ENCODE measurements around the gene ALOX15. TPM values are rescaled to one million over a fixed set of nuclear protein-coding genes. Genes with fewer than 3 reads are reported as not detected.
"Not testable (repeated sequence)": the region's sequence is repeated elsewhere in the genome, so short reads cannot be mapped to it uniquely, and the experiment has no call there.

ALOX15 gene, protein sequence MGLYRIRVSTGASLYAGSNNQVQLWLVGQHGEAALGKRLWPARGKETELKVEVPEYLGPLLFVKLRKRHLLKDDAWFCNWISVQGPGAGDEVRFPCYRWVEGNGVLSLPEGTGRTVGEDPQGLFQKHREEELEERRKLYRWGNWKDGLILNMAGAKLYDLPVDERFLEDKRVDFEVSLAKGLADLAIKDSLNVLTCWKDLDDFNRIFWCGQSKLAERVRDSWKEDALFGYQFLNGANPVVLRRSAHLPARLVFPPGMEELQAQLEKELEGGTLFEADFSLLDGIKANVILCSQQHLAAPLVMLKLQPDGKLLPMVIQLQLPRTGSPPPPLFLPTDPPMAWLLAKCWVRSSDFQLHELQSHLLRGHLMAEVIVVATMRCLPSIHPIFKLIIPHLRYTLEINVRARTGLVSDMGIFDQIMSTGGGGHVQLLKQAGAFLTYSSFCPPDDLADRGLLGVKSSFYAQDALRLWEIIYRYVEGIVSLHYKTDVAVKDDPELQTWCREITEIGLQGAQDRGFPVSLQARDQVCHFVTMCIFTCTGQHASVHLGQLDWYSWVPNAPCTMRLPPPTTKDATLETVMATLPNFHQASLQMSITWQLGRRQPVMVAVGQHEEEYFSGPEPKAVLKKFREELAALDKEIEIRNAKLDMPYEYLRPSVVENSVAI
- polyA plus RNA-seq (2012; ENCODE audit: insufficient read depth, insufficient read length, low read depth): not detected

DNA sequence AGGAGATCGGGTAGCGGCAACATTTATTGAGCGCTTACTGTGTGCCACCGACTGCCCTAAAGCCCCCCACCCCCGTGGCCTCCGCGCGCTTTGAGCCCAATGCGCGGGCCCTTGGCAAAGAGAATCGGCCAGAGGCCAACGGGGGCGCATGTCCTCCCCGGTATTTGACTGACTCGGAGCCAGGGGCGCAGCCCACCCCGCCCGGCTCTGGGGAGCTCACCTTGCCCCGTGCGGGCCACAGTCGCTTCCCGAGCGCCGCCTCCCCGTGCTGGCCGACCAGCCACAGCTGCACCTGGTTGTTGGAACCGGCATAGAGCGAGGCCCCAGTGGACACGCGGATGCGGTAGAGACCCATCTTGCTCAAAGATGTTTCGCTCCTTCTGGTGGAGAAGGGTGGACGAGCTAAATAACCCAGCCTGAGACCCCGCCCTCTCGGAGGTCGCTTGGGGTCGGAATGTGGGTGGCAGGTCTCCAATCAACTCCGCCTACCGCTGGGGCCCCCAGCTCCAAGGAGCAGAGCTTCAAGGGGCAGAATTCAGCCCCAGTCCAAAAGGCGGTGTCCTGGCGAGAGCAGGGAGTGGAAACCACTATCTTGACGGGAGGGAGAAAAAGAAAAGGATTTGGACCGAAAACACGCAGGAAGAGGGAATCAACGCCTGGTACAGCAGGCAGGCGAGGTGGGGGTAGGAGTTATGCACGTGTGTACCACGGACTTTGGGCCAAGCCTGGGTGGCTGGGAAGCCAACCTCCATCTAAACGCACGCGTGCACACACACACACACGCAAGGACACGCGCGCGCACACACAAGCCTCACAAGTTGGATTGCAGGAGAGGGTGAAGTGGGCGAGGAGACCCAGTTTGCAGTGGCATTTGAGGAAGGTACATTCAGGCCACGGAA is at the start of gene ALOX15:
Gene ALOX15 (minus strand): TSS at position 382 of the 899 bp plus-strand sequence. CDS start 27 bp downstream, at position 355.
- no peak for DNase-seq
- Histone ChIP-seq H3K4me1 (no peaks in the 10 kb centered on the region), H3K36me3 (no peaks in the 10 kb centered on the region), H3K27me3 (peaks cover 44% of the 10 kb centered on the region), H3K9me3 (no peaks in the 10 kb centered on the region), H3K4me3 (ENCODE audit: low read depth, low read length) (no peak within 1 kb of the TSS)
- TF ChIP-seq, protein P1, sequence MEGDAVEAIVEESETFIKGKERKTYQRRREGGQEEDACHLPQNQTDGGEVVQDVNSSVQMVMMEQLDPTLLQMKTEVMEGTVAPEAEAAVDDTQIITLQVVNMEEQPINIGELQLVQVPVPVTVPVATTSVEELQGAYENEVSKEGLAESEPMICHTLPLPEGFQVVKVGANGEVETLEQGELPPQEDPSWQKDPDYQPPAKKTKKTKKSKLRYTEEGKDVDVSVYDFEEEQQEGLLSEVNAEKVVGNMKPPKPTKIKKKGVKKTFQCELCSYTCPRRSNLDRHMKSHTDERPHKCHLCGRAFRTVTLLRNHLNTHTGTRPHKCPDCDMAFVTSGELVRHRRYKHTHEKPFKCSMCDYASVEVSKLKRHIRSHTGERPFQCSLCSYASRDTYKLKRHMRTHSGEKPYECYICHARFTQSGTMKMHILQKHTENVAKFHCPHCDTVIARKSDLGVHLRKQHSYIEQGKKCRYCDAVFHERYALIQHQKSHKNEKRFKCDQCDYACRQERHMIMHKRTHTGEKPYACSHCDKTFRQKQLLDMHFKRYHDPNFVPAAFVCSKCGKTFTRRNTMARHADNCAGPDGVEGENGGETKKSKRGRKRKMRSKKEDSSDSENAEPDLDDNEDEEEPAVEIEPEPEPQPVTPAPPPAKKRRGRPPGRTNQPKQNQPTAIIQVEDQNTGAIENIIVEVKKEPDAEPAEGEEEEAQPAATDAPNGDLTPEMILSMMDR (IDR thresholded peaks at IDR 0.05; ENCODE audit: low read depth, low read length): no peak

DNA sequence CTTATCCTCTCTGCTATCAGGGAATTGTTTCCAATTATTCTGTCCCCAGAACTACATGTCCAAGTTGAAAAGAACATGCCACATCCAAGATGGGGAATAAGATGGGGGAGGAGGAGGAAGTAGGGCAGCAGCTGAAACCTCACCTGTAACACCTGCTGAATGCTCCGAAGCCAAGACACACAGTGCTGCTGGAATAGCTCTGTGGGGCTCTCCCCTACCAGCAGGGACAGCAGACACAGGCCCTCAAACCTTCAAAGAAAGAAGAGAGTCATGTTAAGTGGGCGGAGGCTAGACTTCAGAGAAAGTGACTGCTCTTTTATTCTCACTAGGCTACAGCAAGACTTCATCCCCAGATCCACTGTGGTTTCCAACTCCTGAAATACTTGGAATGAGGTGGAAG is 49.3 kb upstream of the ALOX15 start:
- no peak for DNase-seq
- Histone ChIP-seq H3K4me1 (no peaks in the 10 kb centered on the region), H3K4me3 (ENCODE audit: low read depth, low read length) (no peak overlapping the region), H3K27me3 (no peaks in the 10 kb centered on the region), H3K36me3 (peaks cover 7% of the 10 kb centered on the region), H3K9me3 (no peaks in the 10 kb centered on the region)
- TF ChIP-seq, protein P1 (IDR thresholded peaks at IDR 0.05; ENCODE audit: low read depth, low read length): no peak

DNA sequence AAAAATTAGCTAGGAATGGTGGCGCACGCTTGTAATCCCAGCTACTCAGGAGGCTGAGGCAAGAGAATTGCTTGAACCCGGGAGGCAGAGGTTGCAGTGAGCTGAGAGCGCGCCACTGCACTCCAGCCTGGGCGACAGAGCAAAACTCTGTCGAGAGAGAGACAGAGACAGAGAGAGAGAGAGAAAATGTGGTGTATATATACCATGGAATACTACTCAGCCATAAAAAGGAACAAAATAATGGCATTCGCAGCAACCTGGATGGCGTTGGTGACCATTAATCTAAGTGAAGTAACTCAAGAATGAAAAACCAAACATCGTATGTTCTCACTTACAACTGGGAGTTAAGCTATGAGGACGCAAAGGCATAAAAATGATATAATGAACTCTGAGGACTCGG is 48.4 kb upstream of the ALOX15 start:
- H3K4me3 ChIP-seq (ENCODE audit: low read depth, low read length); H3K36me3 ChIP-seq; H3K27me3 ChIP-seq; H3K4me1 ChIP-seq; H3K9me3 ChIP-seq; DNase-seq: not testable (repeated sequence)

DNA sequence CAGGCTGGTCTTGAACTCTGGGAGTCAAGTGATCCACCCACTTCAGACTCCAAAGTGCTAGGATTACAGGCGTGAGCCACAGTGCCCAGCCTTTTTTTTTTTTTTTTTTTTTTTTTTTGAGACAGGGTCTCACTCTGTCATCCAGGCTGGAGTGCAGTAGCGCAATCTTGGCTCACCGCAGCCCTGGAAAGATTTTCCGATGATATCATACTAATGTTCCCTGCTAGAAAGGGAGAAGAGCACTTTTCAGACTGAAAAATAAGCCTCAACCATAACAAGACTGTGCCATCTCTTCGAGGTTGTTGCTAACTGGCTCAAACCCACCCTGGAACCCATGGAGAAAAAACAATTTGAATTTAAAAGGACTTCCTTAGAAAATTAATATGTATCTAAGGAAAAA is 42.3 kb upstream of the ALOX15 start:
- not testable (repeated sequence) for H3K4me3 ChIP-seq (ENCODE audit: low read depth, low read length)
- peaks cover 13% of the 10 kb centered on the region for H3K36me3 ChIP-seq

DNA sequence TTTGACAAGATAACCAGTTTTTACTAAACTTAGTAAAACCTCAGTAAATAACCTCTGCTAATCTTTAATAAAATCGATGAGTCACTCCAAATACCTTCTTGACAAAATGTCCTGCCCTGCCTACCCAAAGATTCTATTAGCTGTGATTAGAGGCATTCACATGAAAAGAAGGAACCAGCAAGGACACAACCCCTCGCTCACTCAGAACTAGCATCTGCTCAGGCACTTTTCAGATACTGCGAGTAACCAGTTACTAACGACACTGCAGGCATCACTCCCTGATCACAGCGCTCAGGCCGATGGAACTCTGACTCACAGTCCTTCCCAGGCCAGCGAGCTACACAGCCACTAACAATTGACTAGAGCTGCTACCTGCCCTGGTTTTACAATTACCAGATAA is 38.2 kb upstream of the ALOX15 start:
- H3K27me3 ChIP-seq: no peaks in the 10 kb centered on the region
- no peak for DNase-seq
- no peak overlapping the region for H3K4me3 ChIP-seq (ENCODE audit: low read depth, low read length)
- TF ChIP-seq, protein P1 (IDR thresholded peaks at IDR 0.05; ENCODE audit: low read depth, low read length): no peak
- H3K9me3 ChIP-seq: no peaks in the 10 kb centered on the region
- peaks cover 14% of the 10 kb centered on the region for H3K36me3 ChIP-seq
- H3K4me1 ChIP-seq: no peaks in the 10 kb centered on the region; the same call in 1 of the 2 replicates

More for the DNA sequence above, 42.3 kb upstream of the ALOX15 start:
- not testable (repeated sequence) for H3K27me3 ChIP-seq, H3K9me3 ChIP-seq, DNase-seq, H3K4me1 ChIP-seq

DNA sequence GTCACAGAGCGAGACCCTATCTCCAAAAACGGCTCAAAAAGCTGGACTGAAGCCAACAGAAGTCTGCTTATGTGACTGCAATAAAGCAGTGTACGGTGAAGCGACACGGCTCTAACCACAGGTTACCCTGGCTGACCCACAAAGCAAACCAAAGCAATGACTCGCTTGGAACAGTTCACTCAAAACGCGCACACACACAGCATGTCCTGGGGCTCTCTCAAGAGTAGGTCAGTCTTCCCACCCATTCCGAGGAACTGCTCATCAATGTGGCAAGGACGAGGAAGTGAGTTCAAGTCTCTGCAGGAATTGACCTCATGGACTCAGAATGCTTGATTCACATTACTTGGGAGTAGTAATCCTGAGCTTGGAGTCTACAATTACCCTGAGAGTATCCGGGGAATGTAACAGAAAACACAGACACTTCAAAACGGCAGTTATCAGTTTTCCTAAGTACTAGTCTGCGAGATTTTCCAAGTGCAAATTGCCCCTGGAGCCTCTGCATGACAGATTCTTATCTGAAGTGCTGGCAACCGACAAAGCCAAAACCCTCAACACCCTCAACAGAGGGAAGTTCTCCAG is 37.1 kb upstream of the ALOX15 start:
- peaks cover 16% of the 10 kb centered on the region for H3K36me3 ChIP-seq
- H3K4me1 ChIP-seq: no peaks in the 10 kb centered on the region; the same call in 1 of the 2 replicates
- no peak overlapping the region for H3K4me3 ChIP-seq (ENCODE audit: low read depth, low read length)
- TF ChIP-seq, protein P1 (IDR thresholded peaks at IDR 0.05; ENCODE audit: low read depth, low read length): no peak
- DNase-seq: no peak
- no peaks in the 10 kb centered on the region for H3K27me3 ChIP-seq
- no peaks in the 10 kb centered on the region for H3K9me3 ChIP-seq
